Measurements from ENCODE around the gene ATG9A. TPM values are rescaled to one million over a fixed set of nuclear protein-coding genes. Genes with fewer than 3 reads are reported as not detected.

Gene ATG9A
- total and polyA plus RNA-seq, 9 of the 15 experiments (the other 6 are each of a cell fraction or from before 2014, with no cell fraction given), result 0.25 to 65.6 (median 23.4) TPM

GRCh38 chr2:219218732-219219701, 10.4 kb downstream of the ATG9A start, which contains the start of gene ABCB6 (continued):
- no peak for TF ChIP-seq ZNF707 (CRISPR knock-in tag; conservative IDR thresholded peaks at IDR 0.05)
- peak; percentile 43; the same call in 1 of the 2 replicates for TF ChIP-seq TCF3 (CRISPR knock-in tag; IDR thresholded peaks at IDR 0.05)
- TF ChIP-seq U2AF2 (optimal IDR thresholded peaks at IDR 0.05; ENCODE audit: low read depth, low read length), result no peak
- TF ChIP-seq NONO (IDR thresholded peaks at IDR 0.05; ENCODE audit: low read depth in 2 of 2, low read length in 1 of 2), result peak in 1 of 2 experiments; percentile 71; a peak in 2 of 4 replicates
- TF ChIP-seq SUPT5H (IDR thresholded peaks at IDR 0.05), result peak; percentile 83
- no peak for TF ChIP-seq HEY1 (CRISPR knock-in tag; IDR thresholded peaks at IDR 0.05; ENCODE audit: borderline replicate concordance)
- no peak for TF ChIP-seq TAF15 (IDR thresholded peaks at IDR 0.05; ENCODE audit: low read depth, low read length)
- no peak for TF ChIP-seq PBX2 (CRISPR knock-in tag; IDR thresholded peaks at IDR 0.05; ENCODE audit: low read depth)
- TF ChIP-seq PBX2 (tag; conservative IDR thresholded peaks at IDR 0.05; ENCODE audit: low read depth), result no peak
- TF ChIP-seq PHTF2 (CRISPR knock-in tag; IDR thresholded peaks at IDR 0.05), result no peak
- TF ChIP-seq OTX1 (CRISPR knock-in tag; IDR thresholded peaks at IDR 0.05), result no peak
- TF ChIP-seq TSC22D4 (tag; IDR thresholded peaks at IDR 0.05), result no peak
- no peak for TF ChIP-seq CHCHD3 (CRISPR knock-in tag; IDR thresholded peaks at IDR 0.05)
- no peak for TF ChIP-seq ELF1 (tag; IDR thresholded peaks at IDR 0.05)
- TF ChIP-seq NFE2L1 (tag; IDR thresholded peaks at IDR 0.05; ENCODE audit: borderline replicate concordance, low read depth), result no peak
- TF ChIP-seq UBTF (IDR thresholded peaks at IDR 0.05; ENCODE audit: borderline replicate concordance in 1 of 2, low read depth in 2 of 2, low read length in 2 of 2), result no peak
- no peak for TF ChIP-seq ZNF561 (CRISPR knock-in tag; conservative IDR thresholded peaks at IDR 0.05)
- no peak for TF ChIP-seq ZNF639 (CRISPR knock-in tag; conservative IDR thresholded peaks at IDR 0.05 in 1 of 2, IDR thresholded peaks at IDR 0.05 in 1 of 2)
- TF ChIP-seq NR2F6 (CRISPR knock-in tag; IDR thresholded peaks at IDR 0.05), result no peak
- peak; percentile 87 for TF ChIP-seq EP400 (IDR thresholded peaks at IDR 0.05)
- TF ChIP-seq CC2D1A (IDR thresholded peaks at IDR 0.05), result no peak
- no peak for TF ChIP-seq ZNF408 (CRISPR knock-in tag; IDR thresholded peaks at IDR 0.05; ENCODE audit: low read depth)
